ENCODE results near the gene SYT1. TPM values are rescaled to one million over a fixed set of nuclear protein-coding genes. Genes with fewer than 3 reads are reported as not detected.
A peak's percentile ranks its signal among the peaks of the same experiment; 100 is the strongest.

The SYT1 gene
- total and polyA plus RNA-seq, 4 donors: 38.0 to 113 (median 97.8) TPM

DNA sequence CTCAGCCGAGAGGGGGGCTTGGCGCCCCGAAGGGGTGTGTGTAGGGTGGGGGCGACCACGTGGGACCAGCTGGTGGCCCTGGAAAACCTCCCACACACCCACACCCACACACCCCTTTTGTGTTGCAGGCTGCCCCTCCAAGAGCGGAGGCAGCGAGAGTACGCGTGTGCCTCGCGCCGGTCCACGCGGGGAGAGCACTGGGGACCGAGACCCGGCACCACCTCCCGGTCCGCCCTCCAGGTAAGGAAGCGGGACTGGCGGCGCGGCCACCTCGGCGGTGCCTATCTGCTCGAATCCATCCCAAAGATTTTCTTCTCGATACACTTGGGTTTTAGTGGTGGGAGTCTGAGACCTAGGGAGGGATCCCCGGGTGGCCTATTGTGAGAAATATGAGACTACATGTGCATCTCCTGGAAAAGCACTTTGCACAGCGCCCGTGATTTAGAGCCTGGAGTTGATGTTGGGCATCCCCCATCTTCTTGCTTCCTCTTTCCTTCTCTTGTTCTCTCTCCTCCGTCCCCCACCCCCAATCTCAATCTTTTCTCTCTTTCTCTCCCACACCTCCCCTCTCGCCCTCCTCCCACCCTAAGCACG is 393 bp downstream of the SYT1 start:
- Histone ChIP-seq H3K4me3 (ENCODE audit: low read depth, low read length) (peak overlapping the region; percentile 81), H3K36me3 (ENCODE audit: control insufficient read depth, insufficient read depth, low read length) (no peaks in the 10 kb centered on the region), H3K27ac (ENCODE audit: low read depth, low read length) (peak overlapping the region; percentile 71), H3K9me3 (ENCODE audit: control insufficient read depth, insufficient read depth, low read length) (no peaks in the 10 kb centered on the region), H3K27me3 (ENCODE audit: control insufficient read depth, insufficient read depth, low read length) (no peaks in the 10 kb centered on the region), H3K4me1 (ENCODE audit: control insufficient read depth, insufficient read depth, low read length) (peaks cover 14% of the 10 kb centered on the region)
- WGBS (ENCODE audit: insufficient coverage): 0% methylated on average over 20 of the region's 32 CpGs
- DNase-seq (ENCODE audit: low read depth in 4 of 6, low spot score in 6 of 6): peak in 4 of 6 donors; percentile 25 to 81 (median 52)

- 0% methylated on average over 1 of the region's 5 CpGs for WGBS (ENCODE audit: insufficient coverage)
- peak in 2 of 6 donors; percentile 59 to 61 for DNase-seq (ENCODE audit: low read depth in 4 of 6, low spot score in 6 of 6)
Observed at GRCh38 chr12:78865516-78865915, 942 bp downstream of the SYT1 start.

GRCh38 chr12:78866518-78866917 is 1.9 kb downstream of the SYT1 start:
- H3K36me3 ChIP-seq (ENCODE audit: control insufficient read depth, insufficient read depth, low read length): no peaks in the 10 kb centered on the region
- no peaks in the 10 kb centered on the region for H3K27me3 ChIP-seq (ENCODE audit: control insufficient read depth, insufficient read depth, low read length)
- H3K9me3 ChIP-seq (ENCODE audit: control insufficient read depth, insufficient read depth, low read length): no peaks in the 10 kb centered on the region
- H3K4me3 ChIP-seq (ENCODE audit: low read depth, low read length): peak overlapping the region; percentile 81
- no peak overlapping the region for H3K27ac ChIP-seq (ENCODE audit: low read depth, low read length)
- no CpG with 5 or more reads among the region's 4 CpGs for WGBS (ENCODE audit: insufficient coverage)
- H3K4me1 ChIP-seq (ENCODE audit: control insufficient read depth, insufficient read depth, low read length): peaks cover 14% of the 10 kb centered on the region
- DNase-seq (ENCODE audit: low read depth in 4 of 6, low spot score in 6 of 6): peak in 1 of 6 donors; percentile 31

More at GRCh38 chr12:78865516-78865915, 942 bp downstream of the SYT1 start:
- H3K36me3 ChIP-seq (ENCODE audit: control insufficient read depth, insufficient read depth, low read length): no peaks in the 10 kb centered on the region
- H3K4me3 ChIP-seq (ENCODE audit: low read depth, low read length): peak overlapping the region; percentile 81
- peak overlapping the region; percentile 71 for H3K27ac ChIP-seq (ENCODE audit: low read depth, low read length)
- no peaks in the 10 kb centered on the region for H3K27me3 ChIP-seq (ENCODE audit: control insufficient read depth, insufficient read depth, low read length)
- H3K9me3 ChIP-seq (ENCODE audit: control insufficient read depth, insufficient read depth, low read length): no peaks in the 10 kb centered on the region
- H3K4me1 ChIP-seq (ENCODE audit: control insufficient read depth, insufficient read depth, low read length): peaks cover 14% of the 10 kb centered on the region

DNA sequence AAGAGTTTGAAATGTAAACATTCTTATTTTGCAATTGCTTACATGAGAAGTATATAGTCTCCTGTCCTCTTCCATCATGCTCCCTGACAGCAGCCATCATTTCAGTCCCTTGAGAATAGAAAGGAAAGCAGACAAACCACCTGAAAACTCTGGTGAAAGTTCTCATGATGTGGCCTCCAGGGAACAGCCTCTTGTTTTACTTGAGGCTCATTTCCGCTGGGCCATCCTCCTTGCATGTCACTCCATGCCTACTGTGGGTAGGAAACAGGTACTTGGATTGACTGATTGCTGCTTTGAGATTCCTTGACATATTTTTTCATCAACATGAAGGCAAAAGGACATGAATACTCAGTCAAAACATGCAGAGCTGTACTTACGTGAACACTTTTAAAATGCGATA is 6.0 kb downstream of the SYT1 start:
- no peak overlapping the region for H3K4me3 ChIP-seq (ENCODE audit: low read depth, low read length)
- DNase-seq (ENCODE audit: low read depth in 4 of 6, low spot score in 6 of 6): no peak
- no peaks in the 10 kb centered on the region for H3K36me3 ChIP-seq (ENCODE audit: control insufficient read depth, insufficient read depth, low read length)
- H3K9me3 ChIP-seq (ENCODE audit: control insufficient read depth, insufficient read depth, low read length): no peaks in the 10 kb centered on the region
- no peaks in the 10 kb centered on the region for H3K27me3 ChIP-seq (ENCODE audit: control insufficient read depth, insufficient read depth, low read length)
- no peaks in the 10 kb centered on the region for H3K4me1 ChIP-seq (ENCODE audit: control insufficient read depth, insufficient read depth, low read length)
- no CpG with 5 or more reads among the region's 3 CpGs for WGBS (ENCODE audit: insufficient coverage)
- H3K27ac ChIP-seq (ENCODE audit: low read depth, low read length): no peak overlapping the region

DNA sequence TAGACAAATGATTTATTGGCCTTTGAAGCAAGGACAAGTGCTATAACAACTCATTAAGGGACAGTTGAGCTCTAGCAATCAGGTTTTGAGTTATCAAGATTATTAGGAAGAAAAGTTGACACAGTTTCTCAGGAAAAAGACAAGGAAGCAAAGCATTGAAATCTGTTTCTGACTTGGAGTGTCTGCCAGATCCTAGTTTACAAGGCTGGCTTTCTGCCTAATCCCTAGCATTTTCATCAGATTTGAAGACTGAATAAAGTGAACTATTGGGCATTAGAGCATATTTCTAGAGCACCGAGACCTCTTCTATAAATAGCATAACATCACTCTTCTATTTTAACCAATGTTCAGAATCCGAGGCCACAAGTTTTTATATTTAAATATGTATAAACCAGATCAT is 7.0 kb downstream of the SYT1 start:
- H3K4me3 ChIP-seq (ENCODE audit: low read depth, low read length): no peak overlapping the region

DNA sequence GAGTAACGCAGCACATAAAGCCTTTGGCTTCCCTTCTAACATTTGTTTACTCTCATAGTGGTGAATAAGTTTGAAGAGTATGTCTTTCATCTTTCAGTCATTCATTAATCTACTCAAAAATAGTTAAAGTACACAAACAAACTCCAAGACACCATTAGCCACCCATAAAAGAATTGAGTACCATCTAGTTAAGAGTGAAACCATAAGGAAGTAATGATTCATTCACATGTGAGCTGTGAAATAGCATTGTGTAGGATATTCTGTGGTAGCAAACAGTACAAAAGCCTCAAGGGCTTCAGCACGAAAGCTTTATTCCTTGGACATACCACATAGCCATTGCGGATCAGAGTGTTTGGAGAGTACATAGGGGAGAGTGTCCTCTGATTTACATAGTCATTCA is 13.9 kb downstream of the SYT1 start:
- H3K27me3 ChIP-seq (ENCODE audit: control insufficient read depth, insufficient read depth, low read length): no peaks in the 10 kb centered on the region
- H3K4me3 ChIP-seq (ENCODE audit: low read depth, low read length): no peak overlapping the region
- H3K4me1 ChIP-seq (ENCODE audit: control insufficient read depth, insufficient read depth, low read length): no peaks in the 10 kb centered on the region
- DNase-seq (ENCODE audit: low read depth in 4 of 6, low spot score in 6 of 6): no peak
- H3K9me3 ChIP-seq (ENCODE audit: control insufficient read depth, insufficient read depth, low read length): no peaks in the 10 kb centered on the region
- H3K27ac ChIP-seq (ENCODE audit: low read depth, low read length): no peak overlapping the region
- no peaks in the 10 kb centered on the region for H3K36me3 ChIP-seq (ENCODE audit: control insufficient read depth, insufficient read depth, low read length)
- no CpG with 5 or more reads among the region's 3 CpGs for whole genome bisulfite sequencing (ENCODE audit: insufficient coverage)

More for the DNA sequence above, 7.0 kb downstream of the SYT1 start:
- H3K27me3 ChIP-seq (ENCODE audit: control insufficient read depth, insufficient read depth, low read length): no peaks in the 10 kb centered on the region
- H3K9me3 ChIP-seq (ENCODE audit: control insufficient read depth, insufficient read depth, low read length): no peaks in the 10 kb centered on the region
- no peaks in the 10 kb centered on the region for H3K4me1 ChIP-seq (ENCODE audit: control insufficient read depth, insufficient read depth, low read length)
- peak in 1 of 6 donors; percentile 35 for DNase-seq (ENCODE audit: low read depth in 4 of 6, low spot score in 6 of 6)
- H3K27ac ChIP-seq (ENCODE audit: low read depth, low read length): no peak overlapping the region
- H3K36me3 ChIP-seq (ENCODE audit: control insufficient read depth, insufficient read depth, low read length): no peaks in the 10 kb centered on the region
- WGBS (ENCODE audit: insufficient coverage): no CpG with 5 or more reads among the region's 2 CpGs

- no peaks in the 10 kb centered on the region for H3K9me3 ChIP-seq (ENCODE audit: control insufficient read depth, insufficient read depth, low read length)
- no peaks in the 10 kb centered on the region for H3K27me3 ChIP-seq (ENCODE audit: control insufficient read depth, insufficient read depth, low read length)
- H3K4me1 ChIP-seq (ENCODE audit: control insufficient read depth, insufficient read depth, low read length): no peaks in the 10 kb centered on the region
- no CpG with 5 or more reads among the region's 1 CpG for WGBS (ENCODE audit: insufficient coverage)
- no peaks in the 10 kb centered on the region for H3K36me3 ChIP-seq (ENCODE audit: control insufficient read depth, insufficient read depth, low read length)
- H3K27ac ChIP-seq (ENCODE audit: low read depth, low read length): no peak overlapping the region
- no peak for DNase-seq (ENCODE audit: low read depth in 4 of 6, low spot score in 6 of 6)
- no peak overlapping the region for H3K4me3 ChIP-seq (ENCODE audit: low read depth, low read length)
Observed at GRCh38 chr12:78878866-78879265, 14.3 kb downstream of the SYT1 start.

GRCh38 chr12:78880078-78880477 is 15.5 kb downstream of the SYT1 start:
- no peak overlapping the region for H3K27ac ChIP-seq (ENCODE audit: low read depth, low read length)
- no peaks in the 10 kb centered on the region for H3K27me3 ChIP-seq (ENCODE audit: control insufficient read depth, insufficient read depth, low read length)
- no peaks in the 10 kb centered on the region for H3K9me3 ChIP-seq (ENCODE audit: control insufficient read depth, insufficient read depth, low read length)
- H3K4me3 ChIP-seq (ENCODE audit: low read depth, low read length): no peak overlapping the region
- no peak for DNase-seq (ENCODE audit: low read depth in 4 of 6, low spot score in 6 of 6)
- H3K36me3 ChIP-seq (ENCODE audit: control insufficient read depth, insufficient read depth, low read length): no peaks in the 10 kb centered on the region
- no peaks in the 10 kb centered on the region for H3K4me1 ChIP-seq (ENCODE audit: control insufficient read depth, insufficient read depth, low read length)

- DNase-seq (ENCODE audit: low read depth in 4 of 6, low spot score in 6 of 6): no peak
- no peaks in the 10 kb centered on the region for H3K27me3 ChIP-seq (ENCODE audit: control insufficient read depth, insufficient read depth, low read length)
Observed at GRCh38 chr12:78881685-78882084, 17.1 kb downstream of the SYT1 start.

GRCh38 chr12:78885466-78885865 is 20.9 kb downstream of the SYT1 start:
- Histone ChIP-seq H3K4me3 (ENCODE audit: low read depth, low read length) (no peak overlapping the region), H3K9me3 (ENCODE audit: control insufficient read depth, insufficient read depth, low read length) (no peaks in the 10 kb centered on the region), H3K27ac (ENCODE audit: low read depth, low read length) (no peak overlapping the region), H3K27me3 (ENCODE audit: control insufficient read depth, insufficient read depth, low read length) (no peaks in the 10 kb centered on the region), H3K4me1 (ENCODE audit: control insufficient read depth, insufficient read depth, low read length) (no peaks in the 10 kb centered on the region), H3K36me3 (ENCODE audit: control insufficient read depth, insufficient read depth, low read length) (no peaks in the 10 kb centered on the region)
- no peak for DNase-seq (ENCODE audit: low read depth in 4 of 6, low spot score in 6 of 6)
- WGBS (ENCODE audit: insufficient coverage): 54% methylated on average over 2 of the region's 2 CpGs

More at GRCh38 chr12:78881685-78882084, 17.1 kb downstream of the SYT1 start:
- Histone ChIP-seq H3K9me3 (ENCODE audit: control insufficient read depth, insufficient read depth, low read length) (no peaks in the 10 kb centered on the region), H3K27ac (ENCODE audit: low read depth, low read length) (no peak overlapping the region), H3K4me1 (ENCODE audit: control insufficient read depth, insufficient read depth, low read length) (no peaks in the 10 kb centered on the region), H3K36me3 (ENCODE audit: control insufficient read depth, insufficient read depth, low read length) (no peaks in the 10 kb centered on the region), H3K4me3 (ENCODE audit: low read depth, low read length) (no peak overlapping the region)
- WGBS (ENCODE audit: insufficient coverage): no CpG with 5 or more reads among the region's 2 CpGs
